GM19328 (cell line): ENCODE results near the gene MAP4K2.

ENCODE experiments used
- ATAC-seq: cut with Tn5 transposase; IDR thresholded peaks from one replicate; pipeline ENCODE4 v1.9.1; 2021; ENCODE audit warnings: mild to moderate bottlenecking, moderate library complexity; ENCODE audit not compliant: unreplicated experiment

MAP4K2 gene

GRCh38 chr11:64757549-64758329 lies 45.3 kb downstream of the MAP4K2 start:
- ATAC-seq: no peak

- ATAC-seq: no peak
These were observed 47.2 kb downstream of the MAP4K2 start for GRCh38 chr11:64755681-64756361.

- no peak for ATAC-seq
These were observed 47.9 kb downstream of the MAP4K2 start for GRCh38 chr11:64754919-64755662.

- no peak for ATAC-seq
These were observed 48.7 kb downstream of the MAP4K2 start for GRCh38 chr11:64754124-64754918.

GRCh38 chr11:64753380-64754123 lies 49.5 kb downstream of the MAP4K2 start:
- ATAC-seq: no peak

GRCh38 chr11:64753019-64753379 lies 50.0 kb downstream of the MAP4K2 start:
- no peak for ATAC-seq

- no peak for ATAC-seq
These were observed 50.6 kb downstream of the MAP4K2 start for GRCh38 chr11:64752175-64752970.

GRCh38 chr11:64751580-64751979 lies 51.4 kb downstream of the MAP4K2 start:
- no peak for ATAC-seq

- ATAC-seq: no peak
These were observed 51.9 kb downstream of the MAP4K2 start for GRCh38 chr11:64751136-64751535.

GRCh38 chr11:64750361-64751054 lies 52.5 kb downstream of the MAP4K2 start:
- no peak for ATAC-seq

GRCh38 chr11:64747961-64748665 lies 54.9 kb downstream of the MAP4K2 start:
- ATAC-seq: no peak

GRCh38 chr11:64746486-64746885 lies 56.5 kb downstream of the MAP4K2 start:
- no peak for ATAC-seq

GRCh38 chr11:64745521-64746328 lies 57.3 kb downstream of the MAP4K2 start:
- no peak for ATAC-seq

GRCh38 chr11:64745189-64745520 lies 57.9 kb downstream of the MAP4K2 start:
- no peak for ATAC-seq

- ATAC-seq: no peak
These were observed 58.3 kb downstream of the MAP4K2 start for GRCh38 chr11:64744544-64745188.

GRCh38 chr11:64743591-64744543 lies 59.1 kb downstream of the MAP4K2 start, which contains the start of gene RASGRP2:
TSS of gene RASGRP2 (minus strand) at chr11:64744142. CDS start at chr11:64742866, 1,276 bp downstream.
- ATAC-seq: no peak
